HG03565 (cell line): Measurements from ENCODE around the gene NRXN3.

ENCODE experiments used
- ATAC-seq: cut with Tn5 transposase; IDR thresholded peaks from one replicate; pipeline ENCODE4 v1.9.1; 2021; ENCODE audit warnings: mild to moderate bottlenecking, moderate library complexity; ENCODE audit not compliant: unreplicated experiment

NRXN3 gene

GRCh38 chr14:79256380-79256779 is 1086.2 kb downstream of the NRXN3 start:
- no peak for ATAC-seq

- ATAC-seq: no peak
Observed at GRCh38 chr14:79260406-79260805, 1090.2 kb downstream of the NRXN3 start.

- no peak for ATAC-seq
Observed at GRCh38 chr14:79265366-79265946, 1095.3 kb downstream of the NRXN3 start.

- no peak for ATAC-seq
Observed at GRCh38 chr14:79270361-79270760, 1100.2 kb downstream of the NRXN3 start.

- ATAC-seq: no peak
Observed at GRCh38 chr14:79271122-79271521, 1100.9 kb downstream of the NRXN3 start.

- no peak for ATAC-seq
Observed at GRCh38 chr14:79274641-79275291, 1104.6 kb downstream of the NRXN3 start.

GRCh38 chr14:79275292-79275655 is 1105.1 kb downstream of the NRXN3 start:
- ATAC-seq: no peak

- ATAC-seq: no peak
Observed at GRCh38 chr14:79278286-79278797, 1108.2 kb downstream of the NRXN3 start.

GRCh38 chr14:79278798-79279644 is 1108.8 kb downstream of the NRXN3 start:
- ATAC-seq: no peak

- no peak for ATAC-seq
Observed at GRCh38 chr14:79279645-79280597, 1109.7 kb downstream of the NRXN3 start.

- no peak for ATAC-seq
Observed at GRCh38 chr14:79281244-79282152, 1111.3 kb downstream of the NRXN3 start.

- no peak for ATAC-seq
Observed at GRCh38 chr14:79284621-79285020, 1114.4 kb downstream of the NRXN3 start.

GRCh38 chr14:79285263-79285662 is 1115.1 kb downstream of the NRXN3 start:
- ATAC-seq: no peak

GRCh38 chr14:79287976-79288375 is 1117.8 kb downstream of the NRXN3 start:
- no peak for ATAC-seq

GRCh38 chr14:79293482-79294177 is 1123.5 kb downstream of the NRXN3 start:
- no peak for ATAC-seq

- no peak for ATAC-seq
Observed at GRCh38 chr14:79294499-79294898, 1124.3 kb downstream of the NRXN3 start.

- ATAC-seq: no peak
Observed at GRCh38 chr14:79295385-79295784, 1125.2 kb downstream of the NRXN3 start.

GRCh38 chr14:79298373-79298772 is 1128.2 kb downstream of the NRXN3 start:
- no peak for ATAC-seq

- ATAC-seq: no peak
Observed at GRCh38 chr14:79299162-79299561, 1129.0 kb downstream of the NRXN3 start.
